Mesendoderm (in vitro differentiated cells): Measurements from ENCODE around the gene KCNN3.
A peak's percentile ranks its signal among the peaks of the same experiment; 100 is the strongest.

Experiments
- DNase-seq: peaks from one replicate; pipeline ENCODE4 v3.0.0; 2013
- H2AK5ac ChIP-seq: 2 replicates; pipeline ENCODE4 v1.6.1; 2013; ENCODE audit warnings: low read length, inconsistent platforms
- H2BK120ac ChIP-seq: 2 replicates; pipeline ENCODE4 v1.6.1; 2013; ENCODE audit warnings: low read depth, mild to moderate bottlenecking, low read length, moderate library complexity, mixed read lengths
- H2BK15ac ChIP-seq: replicated peaks from 2 replicates; pipeline ENCODE4 v1.6.1; 2013; ENCODE audit warnings: low read depth, mild to moderate bottlenecking, moderate library complexity
- H2BK5ac ChIP-seq: 2 replicates; pipeline ENCODE4 v1.6.1; 2013; ENCODE audit warnings: low read length, inconsistent platforms
- H3K18ac ChIP-seq: 2 replicates; pipeline ENCODE4 v1.6.1; 2013; ENCODE audit warnings: mild to moderate bottlenecking, low read length, mixed read lengths
- H3K23ac ChIP-seq: one replicate; pipeline ENCODE4 v1.6.1; 2013; ENCODE audit warnings: low read length
- H3K27ac ChIP-seq: 2 replicates; pipeline ENCODE4 v1.5.1; 2013; ENCODE audit warnings: low read depth, mild to moderate bottlenecking, inconsistent platforms, low read length, moderate library complexity
- H3K27me3 ChIP-seq: 2 replicates; pipeline ENCODE4 v1.6.1; 2013; ENCODE audit warnings: low read length, control low read depth, mild to moderate bottlenecking, inconsistent platforms; ENCODE audit not compliant: insufficient read depth, poor library complexity
- H3K36me3 ChIP-seq: 2 replicates; pipeline ENCODE4 v1.6.1; 2013; ENCODE audit warnings: low read length, inconsistent platforms; ENCODE audit not compliant: control insufficient read depth, insufficient read depth
- H3K4ac ChIP-seq: one replicate; pipeline ENCODE4 v1.6.1; 2013; ENCODE audit warnings: low read depth, mild to moderate bottlenecking, low read length, moderate library complexity
- H3K4me1 ChIP-seq: 2 replicates; pipeline ENCODE4 v1.6.1; 2013; ENCODE audit warnings: low read depth, low read length, inconsistent platforms; ENCODE audit not compliant: control insufficient read depth
- H3K4me2 ChIP-seq: 2 replicates; pipeline ENCODE4 v1.6.1; 2013; ENCODE audit warnings: low read length
- H3K4me3 ChIP-seq: 2 replicates; pipeline ENCODE4 v1.5.1; 2013; ENCODE audit warnings: mild to moderate bottlenecking, low read length
- H3K56ac ChIP-seq: one replicate; pipeline ENCODE4 v1.6.1; 2013; ENCODE audit warnings: low read length
- H3K79me1 ChIP-seq: 2 replicates; pipeline ENCODE4 v1.6.1; 2013; ENCODE audit warnings: low read length, inconsistent platforms
- H3K79me2 ChIP-seq: 2 replicates; pipeline ENCODE4 v1.6.1; 2013; ENCODE audit warnings: mild to moderate bottlenecking, low read length; ENCODE audit not compliant: control insufficient read depth, insufficient read depth
- H3K9ac ChIP-seq: 2 replicates; pipeline ENCODE4 v1.6.1; 2013; ENCODE audit warnings: low read length, inconsistent platforms
- H4K5ac ChIP-seq: one replicate; pipeline ENCODE4 v1.6.1; 2013; ENCODE audit warnings: low read length
- H4K8ac ChIP-seq: one replicate; pipeline ENCODE4 v1.6.1; 2013; ENCODE audit warnings: low read depth, mild to moderate bottlenecking, control low read depth, low read length, moderate library complexity
- WGBS: extraction: QIAGEN DNeasy Blood & Tissue Kit; methylation state at CpG from one replicate; pipeline ENCODE4 v1.1.7; 2013; ENCODE audit warnings: low lambda C conversion rate, missing lambda C conversion rate; ENCODE audit not compliant: insufficient coverage; ENCODE audit errors: extremely low coverage; 5-methylcytosine and 5-hydroxymethylcytosine counted together

The KCNN3 gene

GRCh38 chr1:154735804-154736168 is 134.3 kb downstream of the KCNN3 start:
- Histone ChIP-seq H3K27ac (no peak overlapping the region), H3K36me3 (no peaks in the 10 kb centered on the region), H3K4me2 (no peak overlapping the region), H3K27me3 (no peaks in the 10 kb centered on the region), H4K8ac (no peak overlapping the region), H2BK5ac (no peak overlapping the region), H3K9ac (no peak overlapping the region), H2AK5ac (no peak overlapping the region), H2BK15ac (no peak overlapping the region), H3K23ac (no peak overlapping the region), H3K79me2 (no peaks in the 10 kb centered on the region), H3K79me1 (no peaks in the 10 kb centered on the region), H4K5ac (no peak overlapping the region), H3K4me3 (no peak overlapping the region), H3K4ac (no peak overlapping the region), H2BK120ac (no peak overlapping the region), H3K56ac (no peak overlapping the region), H3K18ac (no peak overlapping the region), H3K4me1 (no peaks in the 10 kb centered on the region)
- WGBS: no CpG with 5 or more reads among the region's 4 CpGs
- no peak for DNase-seq

- Histone ChIP-seq H3K23ac (no peak overlapping the region), H2BK120ac (no peak overlapping the region), H4K8ac (no peak overlapping the region), H3K27ac (no peak overlapping the region), H4K5ac (no peak overlapping the region), H2BK15ac (no peak overlapping the region), H2AK5ac (no peak overlapping the region), H3K36me3 (no peaks in the 10 kb centered on the region), H3K27me3 (no peaks in the 10 kb centered on the region), H3K9ac (no peak overlapping the region), H3K4me3 (no peak overlapping the region), H3K4ac (no peak overlapping the region), H2BK5ac (no peak overlapping the region), H3K79me2 (no peaks in the 10 kb centered on the region), H3K4me2 (no peak overlapping the region), H3K79me1 (no peaks in the 10 kb centered on the region), H3K4me1 (no peaks in the 10 kb centered on the region), H3K18ac (no peak overlapping the region), H3K56ac (no peak overlapping the region)
- DNase-seq: no peak
- WGBS: no CpG with 5 or more reads among the region's 12 CpGs
Observed at GRCh38 chr1:154735061-154735803, 134.8 kb downstream of the KCNN3 start.

GRCh38 chr1:154733621-154734020 is 136.5 kb downstream of the KCNN3 start:
- no peak overlapping the region for H3K4me2 ChIP-seq
- WGBS: no CpG with 5 or more reads among the region's 4 CpGs
- H2BK120ac ChIP-seq: no peak overlapping the region

GRCh38 chr1:154730986-154731489 is 139.0 kb downstream of the KCNN3 start:
- Histone ChIP-seq H3K4ac (peak overlapping the region; percentile 22), H2BK5ac (no peak overlapping the region), H2AK5ac (no peak overlapping the region), H4K5ac (no peak overlapping the region), H3K4me2 (no peak overlapping the region), H3K9ac (no peak overlapping the region), H3K79me2 (no peaks in the 10 kb centered on the region), H3K56ac (peak overlapping the region; percentile 22), H2BK15ac (no peak overlapping the region), H3K23ac (no peak overlapping the region), H3K79me1 (no peaks in the 10 kb centered on the region), H3K36me3 (no peaks in the 10 kb centered on the region), H3K4me1 (no peaks in the 10 kb centered on the region), H3K4me3 (no peak overlapping the region), H3K27ac (no peak overlapping the region), H4K8ac (no peak overlapping the region), H3K27me3 (no peaks in the 10 kb centered on the region), H3K18ac (peak overlapping the region; percentile 32), H2BK120ac (no peak overlapping the region)
- DNase-seq: no peak
- no CpG with 5 or more reads among the region's 10 CpGs for WGBS

More at GRCh38 chr1:154733621-154734020, 136.5 kb downstream of the KCNN3 start:
- no peaks in the 10 kb centered on the region for H3K4me1 ChIP-seq
- H3K56ac ChIP-seq: no peak overlapping the region
- H2AK5ac ChIP-seq: no peak overlapping the region
- H3K4ac ChIP-seq: no peak overlapping the region
- H3K23ac ChIP-seq: no peak overlapping the region
- H3K27ac ChIP-seq: no peak overlapping the region
- no peak overlapping the region for H4K8ac ChIP-seq
- H3K79me2 ChIP-seq: no peaks in the 10 kb centered on the region
- H3K18ac ChIP-seq: no peak overlapping the region
- H3K79me1 ChIP-seq: no peaks in the 10 kb centered on the region
- no peaks in the 10 kb centered on the region for H3K36me3 ChIP-seq
- H2BK15ac ChIP-seq: no peak overlapping the region
- no peaks in the 10 kb centered on the region for H3K27me3 ChIP-seq
- no peak overlapping the region for H4K5ac ChIP-seq
- H3K4me3 ChIP-seq: no peak overlapping the region
- no peak overlapping the region for H2BK5ac ChIP-seq
- no peak for DNase-seq
- no peak overlapping the region for H3K9ac ChIP-seq

- no peak overlapping the region for H3K4me3 ChIP-seq
- H4K8ac ChIP-seq: no peak overlapping the region
- no peaks in the 10 kb centered on the region for H3K27me3 ChIP-seq
- no peak overlapping the region for H3K18ac ChIP-seq
- no peak overlapping the region for H2BK15ac ChIP-seq
- DNase-seq: peak; percentile 91
- no peak overlapping the region for H2AK5ac ChIP-seq
- WGBS: no CpG with 5 or more reads among the region's 1 CpG
- H3K79me1 ChIP-seq: no peaks in the 10 kb centered on the region
- no peak overlapping the region for H3K27ac ChIP-seq
- no peaks in the 10 kb centered on the region for H3K36me3 ChIP-seq
- no peak overlapping the region for H3K23ac ChIP-seq
- no peak overlapping the region for H2BK120ac ChIP-seq
- H4K5ac ChIP-seq: no peak overlapping the region
- no peak overlapping the region for H3K4me2 ChIP-seq
- no peaks in the 10 kb centered on the region for H3K79me2 ChIP-seq
- H3K4ac ChIP-seq: no peak overlapping the region
- H2BK5ac ChIP-seq: no peak overlapping the region
- H3K4me1 ChIP-seq: no peaks in the 10 kb centered on the region
- H3K9ac ChIP-seq: no peak overlapping the region
- H3K56ac ChIP-seq: no peak overlapping the region
Observed at GRCh38 chr1:154730259-154730658, 139.8 kb downstream of the KCNN3 start.

- no peak overlapping the region for H2BK5ac ChIP-seq
- no peak overlapping the region for H4K5ac ChIP-seq
- H3K36me3 ChIP-seq: no peaks in the 10 kb centered on the region
- no peaks in the 10 kb centered on the region for H3K79me1 ChIP-seq
- H3K23ac ChIP-seq: no peak overlapping the region
- H3K4ac ChIP-seq: no peak overlapping the region
- H3K4me1 ChIP-seq: no peaks in the 10 kb centered on the region
- no peak overlapping the region for H3K4me2 ChIP-seq
- no peak overlapping the region for H3K9ac ChIP-seq
- H3K27me3 ChIP-seq: no peaks in the 10 kb centered on the region
- H3K56ac ChIP-seq: no peak overlapping the region
- no peak overlapping the region for H2BK120ac ChIP-seq
- DNase-seq: no peak
- H3K4me3 ChIP-seq: no peak overlapping the region
- H4K8ac ChIP-seq: no peak overlapping the region
- H2AK5ac ChIP-seq: no peak overlapping the region
- H3K27ac ChIP-seq: no peak overlapping the region
- H2BK15ac ChIP-seq: no peak overlapping the region
- no CpG with 5 or more reads among the region's 3 CpGs for WGBS
- H3K18ac ChIP-seq: no peak overlapping the region
- H3K79me2 ChIP-seq: no peaks in the 10 kb centered on the region
Observed at GRCh38 chr1:154729577-154729976, 140.5 kb downstream of the KCNN3 start.
